ENCODE measurements around the gene C1orf216. TPM values are rescaled to one million over a fixed set of nuclear protein-coding genes. Genes with fewer than 3 reads are reported as not detected.

C1orf216 gene
- total RNA-seq, 1 experiment from 2014 or later, result 13.9 TPM

DNA sequence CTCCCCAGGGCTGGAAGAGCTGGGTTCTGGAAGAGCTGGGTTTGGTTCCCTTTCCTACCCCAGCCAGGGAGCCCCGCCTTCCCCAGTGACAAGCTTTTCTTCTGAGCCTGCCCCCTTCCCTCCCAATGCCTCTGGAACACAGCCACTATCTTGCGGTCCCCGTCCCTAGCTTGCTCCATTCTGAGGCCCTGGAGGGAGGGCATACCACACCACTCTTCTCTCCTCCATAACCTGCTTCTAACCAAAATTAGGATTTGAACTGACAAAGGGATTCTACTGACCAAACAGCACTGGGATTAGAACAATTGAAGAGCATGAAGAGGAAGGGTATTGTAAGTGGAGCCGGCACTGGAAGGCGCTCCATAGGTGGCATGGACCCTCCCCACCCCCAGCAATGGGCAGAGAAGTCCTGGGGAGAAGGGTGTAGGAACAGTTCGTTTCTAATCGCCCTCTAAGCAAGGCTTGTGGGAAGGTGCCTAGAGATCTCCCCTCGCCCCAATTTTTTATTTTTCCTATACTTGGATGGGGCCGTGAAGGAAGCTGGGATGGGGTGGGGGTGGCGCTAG is 690 bp downstream of the C1orf216 start:
- Histone ChIP-seq H3K27me3 (ENCODE audit: insufficient read depth, low read length) (no peaks in the 10 kb centered on the region), H3K4me1 (ENCODE audit: control insufficient read depth in 1 of 2, insufficient read depth in 2 of 2, low read length in 2 of 2) (peaks cover 11 to 25% of the 10 kb centered on the region in 2 experiments), H3K36me3 (ENCODE audit: control insufficient read depth in 1 of 2, insufficient read depth in 2 of 2, low read length in 2 of 2) (peaks cover 11 to 18% of the 10 kb centered on the region in 2 experiments; a peak in 3 of 4 replicates), H3K9ac (ENCODE audit: low read length) (peak overlapping the region; percentile 86), H3K4me3 (replicated peaks in 1 of 2; ENCODE audit: low read depth in 1 of 2, low read length in 2 of 2) (peak overlapping the region; percentile 84 to 93), H2AFZ (ENCODE audit: low read depth, low read length, poor library complexity, severe bottlenecking) (no peak overlapping the region), H4K20me1 (ENCODE audit: insufficient read depth) (no peaks in the 10 kb centered on the region), H3K79me2 (ENCODE audit: insufficient read depth, low read length) (peaks cover 41% of the 10 kb centered on the region), H3K9me3 (ENCODE audit: control insufficient read depth in 1 of 2, insufficient read depth in 1 of 2, low read depth in 1 of 2, low read length in 2 of 2) (no peaks in the 10 kb centered on the region), H3K4me2 (ENCODE audit: low read length) (peak overlapping the region; percentile 98), H3K9me2 (ENCODE audit: insufficient read depth) (no peaks in the 10 kb centered on the region), H3K27ac (ENCODE audit: low read depth, low read length) (peak overlapping the region; percentile 86)
- ATAC-seq (peak; percentile 41), DNase-seq (ENCODE audit: low read depth, low spot score) (peak; percentile 13)
- no peak for TF ChIP-seq SRF (IDR thresholded peaks at IDR 0.05; ENCODE audit: low read depth)
- TF ChIP-seq FOSL1 (IDR thresholded peaks at IDR 0.05; ENCODE audit: low read depth), result no peak
- TF ChIP-seq POLR2AphosphoS5 (IDR thresholded peaks at IDR 0.05; ENCODE audit: low read depth, low read length), result no peak
- no peak; the same call in 1 of the 2 replicates for TF ChIP-seq SIN3A (IDR thresholded peaks at IDR 0.05; ENCODE audit: low read depth)
- TF ChIP-seq TCF7L2 (IDR thresholded peaks at IDR 0.05; ENCODE audit: borderline replicate concordance, extremely low read depth, insufficient read depth, insufficient read length), result no peak
- CTCF ChIA-PET, result interaction anchor here (0.8 to 5.5 kb wide), 5 partner anchors 9 to 267 kb away, joined by 3 to 49 read pairs (median 5); partner anchors contain the start of gene CLSPN
- TSS peak; percentile 66 for BruUV-seq (replicated peaks)
- RAD21 ChIA-PET (ENCODE audit: low non-redundant PET in 1 of 2, low total read pairs in 2 of 2, uncharacterized antibody in 2 of 2, unreplicated experiment in 2 of 2), result no interaction called here
- intact Hi-C loops (cut with micrococcal nuclease), result loop anchor here (5.0 kb wide), 1 partner anchor 54 kb away; no protein-coding TSS in a partner anchor
- POLR2A ChIA-PET, result interaction anchor here (0.9 to 1.8 kb wide), 5 partner anchors 23 to 149 kb away, joined by 3 to 7 read pairs (median 4); partner anchors contain the start of gene TFAP2E

DNA sequence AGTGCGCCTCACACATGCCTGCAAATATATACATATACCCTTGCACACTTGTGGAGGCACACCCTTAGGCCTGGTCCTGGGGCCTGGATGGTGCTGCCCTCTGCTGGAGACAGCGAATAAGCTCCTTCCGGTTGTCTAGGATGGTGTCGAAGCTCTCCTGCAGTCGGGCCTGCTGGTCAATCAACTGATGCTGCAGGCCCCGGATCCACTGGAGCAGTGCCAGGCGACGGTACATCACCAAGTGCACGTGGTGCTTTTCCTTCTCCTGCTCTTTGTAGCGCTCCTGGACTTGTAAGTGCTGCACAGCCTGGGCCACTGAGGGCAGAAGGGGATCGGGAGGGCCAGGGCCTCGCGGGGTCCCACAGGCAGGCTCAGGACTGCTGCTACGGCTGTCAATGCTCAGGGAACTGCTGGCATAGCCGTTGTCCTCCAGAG is 3.1 kb downstream of the C1orf216 start:
- Histone ChIP-seq H3K79me2 (ENCODE audit: insufficient read depth, low read length) (peaks cover 41% of the 10 kb centered on the region), H3K4me3 (replicated peaks in 1 of 2; ENCODE audit: low read depth in 1 of 2, low read length in 2 of 2) (no peak overlapping the region), H3K9me3 (ENCODE audit: control insufficient read depth in 1 of 2, insufficient read depth in 1 of 2, low read depth in 1 of 2, low read length in 2 of 2) (no peaks in the 10 kb centered on the region), H2AFZ (ENCODE audit: low read depth, low read length, poor library complexity, severe bottlenecking) (no peak overlapping the region), H3K36me3 (ENCODE audit: control insufficient read depth in 1 of 2, insufficient read depth in 2 of 2, low read length in 2 of 2) (peaks cover 11 to 18% of the 10 kb centered on the region in 2 experiments; a peak in 3 of 4 replicates), H3K27me3 (ENCODE audit: insufficient read depth, low read length) (no peaks in the 10 kb centered on the region), H3K9me2 (ENCODE audit: insufficient read depth) (no peaks in the 10 kb centered on the region), H3K9ac (ENCODE audit: low read length) (0 out of 2 replicates have a peak overlapping the region, but pooled peaks have one; percentile 5), H4K20me1 (ENCODE audit: insufficient read depth) (no peaks in the 10 kb centered on the region), H3K4me2 (ENCODE audit: low read length) (peak overlapping the region; percentile 8; the same call in 1 of the 2 replicates), H3K4me1 (ENCODE audit: control insufficient read depth in 1 of 2, insufficient read depth in 2 of 2, low read length in 2 of 2) (peaks cover 11 to 25% of the 10 kb centered on the region in 2 experiments), H3K27ac (ENCODE audit: low read depth, low read length) (no peak overlapping the region; the same call in 1 of the 2 replicates)
- CTCF ChIA-PET, result interaction anchor here (0.6 to 5.5 kb wide), 23 partner anchors 11 to 277 kb away, joined by 3 to 49 read pairs (median 6); partner anchors contain the start of genes CLSPN, KIAA0319L, NCDN and TFAP2E
- POLR2A ChIA-PET, result interaction anchor here (0.7 to 1.6 kb wide), 7 partner anchors 9 to 158 kb away, joined by 3 to 4 read pairs (median 3); partner anchors contain the start of genes KIAA0319L and NCDN
- intact Hi-C loops (cut with micrococcal nuclease), result loop anchor here (1.0 to 5.0 kb wide), 2 partner anchors 57 to 74 kb away; partner anchors contain the start of gene PSMB2
- peak; percentile 69 for ATAC-seq
- RAD21 ChIA-PET (ENCODE audit: low non-redundant PET in 1 of 2, low total read pairs in 2 of 2, uncharacterized antibody in 2 of 2, unreplicated experiment in 2 of 2), result interaction anchor here (0.5 to 1.3 kb wide), 4 partner anchors 147 to 371 kb away, joined by 3 to 5 read pairs (median 4); no protein-coding TSS in a partner anchor
- DNase-seq (ENCODE audit: low read depth, low spot score), result peak; percentile 72
- no TSS peak for BruUV-seq (replicated peaks)
- TF ChIP-seq ZFX (IDR thresholded peaks at IDR 0.05) (no peak), EZH2phosphoT487 (IDR thresholded peaks at IDR 0.05; ENCODE audit: borderline replicate concordance) (no peak), EZH2 (IDR thresholded peaks at IDR 0.05) (no peak), ZNF274 (IDR thresholded peaks at IDR 0.05; ENCODE audit: low read depth, low read length) (no peak), JUND (IDR thresholded peaks at IDR 0.05) (no peak), RAD21 (IDR thresholded peaks at IDR 0.05; ENCODE audit: low read depth) (peak; percentile 84), SP1 (IDR thresholded peaks at IDR 0.05; ENCODE audit: low read depth) (no peak)
- TF ChIP-seq, protein P1, sequence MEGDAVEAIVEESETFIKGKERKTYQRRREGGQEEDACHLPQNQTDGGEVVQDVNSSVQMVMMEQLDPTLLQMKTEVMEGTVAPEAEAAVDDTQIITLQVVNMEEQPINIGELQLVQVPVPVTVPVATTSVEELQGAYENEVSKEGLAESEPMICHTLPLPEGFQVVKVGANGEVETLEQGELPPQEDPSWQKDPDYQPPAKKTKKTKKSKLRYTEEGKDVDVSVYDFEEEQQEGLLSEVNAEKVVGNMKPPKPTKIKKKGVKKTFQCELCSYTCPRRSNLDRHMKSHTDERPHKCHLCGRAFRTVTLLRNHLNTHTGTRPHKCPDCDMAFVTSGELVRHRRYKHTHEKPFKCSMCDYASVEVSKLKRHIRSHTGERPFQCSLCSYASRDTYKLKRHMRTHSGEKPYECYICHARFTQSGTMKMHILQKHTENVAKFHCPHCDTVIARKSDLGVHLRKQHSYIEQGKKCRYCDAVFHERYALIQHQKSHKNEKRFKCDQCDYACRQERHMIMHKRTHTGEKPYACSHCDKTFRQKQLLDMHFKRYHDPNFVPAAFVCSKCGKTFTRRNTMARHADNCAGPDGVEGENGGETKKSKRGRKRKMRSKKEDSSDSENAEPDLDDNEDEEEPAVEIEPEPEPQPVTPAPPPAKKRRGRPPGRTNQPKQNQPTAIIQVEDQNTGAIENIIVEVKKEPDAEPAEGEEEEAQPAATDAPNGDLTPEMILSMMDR (IDR thresholded peaks at IDR 0.05 in 2 of 3, conservative IDR thresholded peaks at IDR 0.05 in 1 of 3; ENCODE audit: borderline replicate concordance in 1 of 3, insufficient read depth in 1 of 3, low read depth in 2 of 3, low read length in 2 of 3), result peak; percentile 71 to 93 (median 89)
- TF ChIP-seq, protein P2, sequence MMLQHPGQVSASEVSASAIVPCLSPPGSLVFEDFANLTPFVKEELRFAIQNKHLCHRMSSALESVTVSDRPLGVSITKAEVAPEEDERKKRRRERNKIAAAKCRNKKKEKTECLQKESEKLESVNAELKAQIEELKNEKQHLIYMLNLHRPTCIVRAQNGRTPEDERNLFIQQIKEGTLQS (IDR thresholded peaks at IDR 0.05), result no peak
- TF ChIP-seq, protein P3, sequence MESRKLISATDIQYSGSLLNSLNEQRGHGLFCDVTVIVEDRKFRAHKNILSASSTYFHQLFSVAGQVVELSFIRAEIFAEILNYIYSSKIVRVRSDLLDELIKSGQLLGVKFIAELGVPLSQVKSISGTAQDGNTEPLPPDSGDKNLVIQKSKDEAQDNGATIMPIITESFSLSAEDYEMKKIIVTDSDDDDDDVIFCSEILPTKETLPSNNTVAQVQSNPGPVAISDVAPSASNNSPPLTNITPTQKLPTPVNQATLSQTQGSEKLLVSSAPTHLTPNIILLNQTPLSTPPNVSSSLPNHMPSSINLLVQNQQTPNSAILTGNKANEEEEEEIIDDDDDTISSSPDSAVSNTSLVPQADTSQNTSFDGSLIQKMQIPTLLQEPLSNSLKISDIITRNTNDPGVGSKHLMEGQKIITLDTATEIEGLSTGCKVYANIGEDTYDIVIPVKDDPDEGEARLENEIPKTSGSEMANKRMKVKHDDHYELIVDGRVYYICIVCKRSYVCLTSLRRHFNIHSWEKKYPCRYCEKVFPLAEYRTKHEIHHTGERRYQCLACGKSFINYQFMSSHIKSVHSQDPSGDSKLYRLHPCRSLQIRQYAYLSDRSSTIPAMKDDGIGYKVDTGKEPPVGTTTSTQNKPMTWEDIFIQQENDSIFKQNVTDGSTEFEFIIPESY (IDR thresholded peaks at IDR 0.05; ENCODE audit: extremely low read depth, insufficient replicate concordance, low read length), result no peak
